ENCODE measurements around the gene KCNK17. TPM values are rescaled to one million over a fixed set of nuclear protein-coding genes. Genes with fewer than 3 reads are reported as not detected.

The KCNK17 gene
- total RNA-seq, 1 donor from 2014 or later, result 3.7 TPM

DNA sequence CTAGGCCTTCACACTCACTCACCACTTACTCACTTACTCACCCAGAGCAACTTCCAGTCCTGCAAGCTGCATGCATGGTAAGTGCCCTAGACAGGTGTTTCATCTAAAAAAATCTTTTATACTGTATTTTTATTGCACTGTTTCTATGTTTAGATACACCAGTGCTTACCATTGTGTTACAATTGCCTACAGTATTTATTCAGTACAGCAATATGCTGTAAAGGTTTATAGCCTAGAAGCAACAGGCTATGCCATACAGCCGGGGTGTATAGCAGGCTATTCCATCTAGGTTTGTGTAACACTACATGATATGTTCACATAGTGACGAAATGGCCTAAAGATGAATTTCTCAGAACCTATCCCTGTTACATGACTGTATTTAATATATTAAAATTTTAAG, 47.8 kb downstream of the KCNK17 start:
- ATAC-seq, result no peak
- no peak for DNase-seq
- TF ChIP-seq, protein P1, sequence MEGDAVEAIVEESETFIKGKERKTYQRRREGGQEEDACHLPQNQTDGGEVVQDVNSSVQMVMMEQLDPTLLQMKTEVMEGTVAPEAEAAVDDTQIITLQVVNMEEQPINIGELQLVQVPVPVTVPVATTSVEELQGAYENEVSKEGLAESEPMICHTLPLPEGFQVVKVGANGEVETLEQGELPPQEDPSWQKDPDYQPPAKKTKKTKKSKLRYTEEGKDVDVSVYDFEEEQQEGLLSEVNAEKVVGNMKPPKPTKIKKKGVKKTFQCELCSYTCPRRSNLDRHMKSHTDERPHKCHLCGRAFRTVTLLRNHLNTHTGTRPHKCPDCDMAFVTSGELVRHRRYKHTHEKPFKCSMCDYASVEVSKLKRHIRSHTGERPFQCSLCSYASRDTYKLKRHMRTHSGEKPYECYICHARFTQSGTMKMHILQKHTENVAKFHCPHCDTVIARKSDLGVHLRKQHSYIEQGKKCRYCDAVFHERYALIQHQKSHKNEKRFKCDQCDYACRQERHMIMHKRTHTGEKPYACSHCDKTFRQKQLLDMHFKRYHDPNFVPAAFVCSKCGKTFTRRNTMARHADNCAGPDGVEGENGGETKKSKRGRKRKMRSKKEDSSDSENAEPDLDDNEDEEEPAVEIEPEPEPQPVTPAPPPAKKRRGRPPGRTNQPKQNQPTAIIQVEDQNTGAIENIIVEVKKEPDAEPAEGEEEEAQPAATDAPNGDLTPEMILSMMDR (IDR thresholded peaks at IDR 0.05), result no peak

DNA sequence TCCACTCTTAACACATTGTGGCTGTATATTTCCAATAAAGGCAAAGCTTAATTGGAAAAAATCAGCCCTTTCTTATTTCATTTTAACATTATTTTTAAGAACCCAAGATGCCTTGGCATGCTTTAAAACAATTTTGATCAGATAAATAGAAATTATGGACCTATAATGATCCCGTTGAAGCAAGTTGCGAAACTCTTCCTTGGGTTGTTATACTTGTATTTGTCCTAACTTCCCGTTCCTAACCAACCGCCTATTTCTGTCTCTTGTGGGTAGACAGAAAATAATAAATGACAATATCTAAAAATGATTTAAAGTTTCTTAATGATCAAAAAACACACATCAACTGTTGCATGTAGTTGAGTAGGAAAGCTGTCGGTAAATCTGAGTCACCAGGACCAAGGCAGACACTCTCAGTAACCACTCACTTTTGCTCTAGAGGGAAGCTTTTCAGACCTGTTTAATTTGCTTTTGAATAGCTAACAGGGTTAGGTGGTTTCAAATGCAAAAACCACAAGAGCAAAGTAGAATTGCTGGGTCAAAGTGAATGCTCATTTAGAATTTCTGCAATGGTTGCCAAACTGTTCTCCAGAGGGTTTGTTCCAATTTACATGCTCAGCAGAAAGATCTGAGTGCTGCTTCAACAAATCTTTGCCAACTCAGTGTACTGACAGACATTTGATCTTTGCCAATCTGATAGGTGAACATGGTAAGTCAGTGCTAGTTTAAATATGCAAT, 50.7 kb downstream of the KCNK17 start:
- ATAC-seq (peak; percentile 63), DNase-seq (no peak)
- intact Hi-C loops (cut with DNase I), result no loop called here
- H3K36me3 ChIP-seq, result no peaks in the 10 kb centered on the region
- H3K9me3 ChIP-seq, result no peaks in the 10 kb centered on the region
- TF ChIP-seq, protein P1 (IDR thresholded peaks at IDR 0.05), result no peak
- H3K4me3 ChIP-seq, result no peak overlapping the region
- peak overlapping the region; percentile 2 for H3K27ac ChIP-seq
- H3K4me1 ChIP-seq, result no peaks in the 10 kb centered on the region
- H3K27me3 ChIP-seq, result no peaks in the 10 kb centered on the region

More for the DNA sequence above, 47.8 kb downstream of the KCNK17 start:
- intact Hi-C loops (cut with DNase I), result no loop called here
- Histone ChIP-seq H3K9me3 (no peaks in the 10 kb centered on the region), H3K4me3 (no peak overlapping the region), H3K36me3 (no peaks in the 10 kb centered on the region), H3K27me3 (no peaks in the 10 kb centered on the region), H3K4me1 (no peaks in the 10 kb centered on the region), H3K27ac (no peak overlapping the region)

GRCh38 chr6:39261751-39262150, 52.5 kb downstream of the KCNK17 start:
- TF ChIP-seq, protein P1 (IDR thresholded peaks at IDR 0.05), result no peak
- no peak overlapping the region for H3K27ac ChIP-seq
- H3K4me1 ChIP-seq, result no peaks in the 10 kb centered on the region
- intact Hi-C loops (cut with DNase I), result no loop called here
- H3K27me3 ChIP-seq, result no peaks in the 10 kb centered on the region
- no peak for DNase-seq
- H3K9me3 ChIP-seq, result no peaks in the 10 kb centered on the region
- no peaks in the 10 kb centered on the region for H3K36me3 ChIP-seq
- H3K4me3 ChIP-seq, result no peak overlapping the region
- no peak for ATAC-seq

- H3K27me3 ChIP-seq, result no peaks in the 10 kb centered on the region
- TF ChIP-seq, protein P1 (IDR thresholded peaks at IDR 0.05), result no peak
- H3K9me3 ChIP-seq, result no peaks in the 10 kb centered on the region
- H3K4me1 ChIP-seq, result no peaks in the 10 kb centered on the region
- H3K27ac ChIP-seq, result no peak overlapping the region
- no peak for ATAC-seq
- intact Hi-C loops (cut with DNase I), result no loop called here
- DNase-seq, result no peak
- no peaks in the 10 kb centered on the region for H3K36me3 ChIP-seq
- no peak overlapping the region for H3K4me3 ChIP-seq
These were observed 53.3 kb downstream of the KCNK17 start for GRCh38 chr6:39260953-39261352.

DNA sequence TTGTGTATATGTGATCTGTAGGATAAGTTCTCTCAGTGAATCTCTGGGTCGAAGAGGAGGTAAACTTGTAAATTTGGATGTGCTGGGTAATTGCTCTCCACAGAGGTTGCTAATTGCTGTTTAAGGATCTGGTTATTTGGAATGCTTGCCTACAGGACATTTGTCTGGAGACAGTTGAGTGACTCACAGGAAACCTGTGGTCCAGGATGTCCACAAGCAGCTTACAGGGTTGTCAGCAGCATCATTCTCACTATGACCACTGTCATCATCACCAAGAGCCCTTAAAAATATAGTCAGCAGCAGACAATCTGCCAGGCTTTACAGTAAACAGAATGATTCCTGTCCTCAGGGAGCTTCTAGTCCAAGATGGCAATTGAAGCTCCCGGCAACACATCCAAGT, 53.8 kb downstream of the KCNK17 start:
- Histone ChIP-seq H3K27ac (no peak overlapping the region), H3K36me3 (no peaks in the 10 kb centered on the region), H3K9me3 (no peaks in the 10 kb centered on the region), H3K27me3 (no peaks in the 10 kb centered on the region), H3K4me1 (no peaks in the 10 kb centered on the region), H3K4me3 (no peak overlapping the region)
- intact Hi-C loops (cut with DNase I), result no loop called here
- ATAC-seq (no peak), DNase-seq (no peak)
- TF ChIP-seq, protein P1 (IDR thresholded peaks at IDR 0.05), result no peak
